ENCODE measurements around the gene MAOA.

Gene MAOA

GRCh38 chrX:43655151-43656004 is 721 bp upstream of the MAOA start:
- H3K56ac ChIP-seq (ENCODE audit: low read length) = peak overlapping the region; percentile 67
- H2BK120ac ChIP-seq (ENCODE audit: low read depth, low read length) = no peak overlapping the region
- peak overlapping the region; percentile 26 for H3K4me3 ChIP-seq (ENCODE audit: low read length)
- DNase-seq = peak; percentile 60
- H3K27ac ChIP-seq (ENCODE audit: low read depth, low read length) = no peak overlapping the region
- no peak overlapping the region for H3K23ac ChIP-seq (ENCODE audit: low read length)
- H2AK5ac ChIP-seq (ENCODE audit: low read length) = no peak overlapping the region
- H3K4me2 ChIP-seq (ENCODE audit: low read length) = peak overlapping the region; percentile 70
- peak overlapping the region; percentile 50 for H3K9ac ChIP-seq (ENCODE audit: low read length)
- no peaks in the 10 kb centered on the region for H3K27me3 ChIP-seq (ENCODE audit: insufficient read depth, low read length, poor library complexity)
- H2BK5ac ChIP-seq (ENCODE audit: low read length) = no peak overlapping the region
- H4K5ac ChIP-seq (ENCODE audit: low read length) = no peak overlapping the region
- H3K4ac ChIP-seq (ENCODE audit: low read depth, low read length) = no peak overlapping the region
- no peak overlapping the region for H2BK15ac ChIP-seq (replicated peaks; ENCODE audit: low read depth)
- H3K79me2 ChIP-seq (ENCODE audit: control insufficient read depth, insufficient read depth, low read length) = no peaks in the 10 kb centered on the region
- H3K18ac ChIP-seq (ENCODE audit: low read length) = no peak overlapping the region
- H3K79me1 ChIP-seq (ENCODE audit: low read length) = no peaks in the 10 kb centered on the region
- no peaks in the 10 kb centered on the region for H3K36me3 ChIP-seq (ENCODE audit: control insufficient read depth, insufficient read depth, low read length)
- no peak overlapping the region for H4K8ac ChIP-seq (ENCODE audit: low read depth, low read length)
- H3K4me1 ChIP-seq (ENCODE audit: control insufficient read depth, low read depth, low read length) = no peaks in the 10 kb centered on the region
- no CpG with 5 or more reads among the region's 51 CpGs for WGBS (ENCODE audit: extremely low coverage, insufficient coverage, low lambda C conversion rate)

GRCh38 chrX:43657671-43658070 is 1.6 kb downstream of the MAOA start:
- Histone ChIP-seq H3K4me3 (ENCODE audit: low read length) (no peak overlapping the region), H3K9ac (ENCODE audit: low read length) (no peak overlapping the region), H3K18ac (ENCODE audit: low read length) (no peak overlapping the region), H3K4ac (ENCODE audit: low read depth, low read length) (no peak overlapping the region), H3K4me1 (ENCODE audit: control insufficient read depth, low read depth, low read length) (no peaks in the 10 kb centered on the region), H3K79me2 (ENCODE audit: control insufficient read depth, insufficient read depth, low read length) (no peaks in the 10 kb centered on the region), H3K4me2 (ENCODE audit: low read length) (no peak overlapping the region), H3K27me3 (ENCODE audit: insufficient read depth, low read length, poor library complexity) (no peaks in the 10 kb centered on the region), H2AK5ac (ENCODE audit: low read length) (no peak overlapping the region), H2BK15ac (replicated peaks; ENCODE audit: low read depth) (no peak overlapping the region), H2BK120ac (ENCODE audit: low read depth, low read length) (no peak overlapping the region), H3K36me3 (ENCODE audit: control insufficient read depth, insufficient read depth, low read length) (no peaks in the 10 kb centered on the region), H3K23ac (ENCODE audit: low read length) (no peak overlapping the region), H3K79me1 (ENCODE audit: low read length) (no peaks in the 10 kb centered on the region), H3K27ac (ENCODE audit: low read depth, low read length) (no peak overlapping the region), H4K5ac (ENCODE audit: low read length) (no peak overlapping the region), H2BK5ac (ENCODE audit: low read length) (no peak overlapping the region), H3K56ac (ENCODE audit: low read length) (no peak overlapping the region), H4K8ac (ENCODE audit: low read depth, low read length) (no peak overlapping the region)
- WGBS (ENCODE audit: extremely low coverage, insufficient coverage, low lambda C conversion rate) = no CpG with 5 or more reads among the region's 1 CpG
- DNase-seq = no peak

- WGBS (ENCODE audit: extremely low coverage, insufficient coverage, low lambda C conversion rate) = no CpG with 5 or more reads among the region's 4 CpGs
- H3K23ac ChIP-seq (ENCODE audit: low read length) = no peak overlapping the region
- H4K8ac ChIP-seq (ENCODE audit: low read depth, low read length) = no peak overlapping the region
- H2BK5ac ChIP-seq (ENCODE audit: low read length) = no peak overlapping the region
- H2AK5ac ChIP-seq (ENCODE audit: low read length) = no peak overlapping the region
- no peak overlapping the region for H2BK120ac ChIP-seq (ENCODE audit: low read depth, low read length)
- H4K5ac ChIP-seq (ENCODE audit: low read length) = no peak overlapping the region
- no peak overlapping the region for H3K4ac ChIP-seq (ENCODE audit: low read depth, low read length)
- H3K79me2 ChIP-seq (ENCODE audit: control insufficient read depth, insufficient read depth, low read length) = no peaks in the 10 kb centered on the region
- H3K4me3 ChIP-seq (ENCODE audit: low read length) = no peak overlapping the region
- no peaks in the 10 kb centered on the region for H3K79me1 ChIP-seq (ENCODE audit: low read length)
- H3K56ac ChIP-seq (ENCODE audit: low read length) = no peak overlapping the region
- no peak overlapping the region for H3K27ac ChIP-seq (ENCODE audit: low read depth, low read length)
- no peak overlapping the region for H3K9ac ChIP-seq (ENCODE audit: low read length)
- H3K36me3 ChIP-seq (ENCODE audit: control insufficient read depth, insufficient read depth, low read length) = no peaks in the 10 kb centered on the region
- no peak for DNase-seq
- H3K18ac ChIP-seq (ENCODE audit: low read length) = no peak overlapping the region
- no peaks in the 10 kb centered on the region for H3K27me3 ChIP-seq (ENCODE audit: insufficient read depth, low read length, poor library complexity)
- no peak overlapping the region for H3K4me2 ChIP-seq (ENCODE audit: low read length)
- H2BK15ac ChIP-seq (replicated peaks; ENCODE audit: low read depth) = no peak overlapping the region
- no peaks in the 10 kb centered on the region for H3K4me1 ChIP-seq (ENCODE audit: control insufficient read depth, low read depth, low read length)
These were observed 5.6 kb downstream of the MAOA start for GRCh38 chrX:43661521-43662240.

GRCh38 chrX:43663173-43663572 is 7.1 kb downstream of the MAOA start:
- WGBS (ENCODE audit: extremely low coverage, insufficient coverage, low lambda C conversion rate) = no CpG with 5 or more reads among the region's 1 CpG
- no peaks in the 10 kb centered on the region for H3K4me1 ChIP-seq (ENCODE audit: control insufficient read depth, low read depth, low read length)

DNA sequence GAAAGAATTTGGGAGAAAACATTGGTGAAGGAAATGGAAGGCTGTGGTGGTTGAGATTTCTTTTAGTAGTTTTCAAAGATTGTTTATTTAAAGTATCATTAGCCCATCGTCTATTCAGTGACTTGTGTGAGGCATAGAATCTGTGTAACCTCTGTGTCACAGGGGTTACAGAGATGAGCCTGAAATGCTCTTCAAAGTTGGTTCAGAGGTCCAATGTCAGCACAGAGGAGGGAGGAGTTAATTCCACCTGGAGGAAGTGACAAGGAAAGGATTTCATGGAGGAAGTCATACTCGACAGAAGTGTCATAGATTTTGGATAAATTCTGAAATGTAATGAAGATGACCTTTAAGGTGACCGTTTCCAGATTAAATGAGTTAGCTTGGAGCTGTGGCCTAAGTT is 8.2 kb downstream of the MAOA start:
- Histone ChIP-seq H3K27ac (ENCODE audit: low read depth, low read length) (no peak overlapping the region), H4K5ac (ENCODE audit: low read length) (no peak overlapping the region), H3K79me2 (ENCODE audit: control insufficient read depth, insufficient read depth, low read length) (no peaks in the 10 kb centered on the region), H2BK120ac (ENCODE audit: low read depth, low read length) (no peak overlapping the region), H3K9ac (ENCODE audit: low read length) (no peak overlapping the region), H3K27me3 (ENCODE audit: insufficient read depth, low read length, poor library complexity) (no peaks in the 10 kb centered on the region), H2BK5ac (ENCODE audit: low read length) (no peak overlapping the region), H3K79me1 (ENCODE audit: low read length) (no peaks in the 10 kb centered on the region), H3K56ac (ENCODE audit: low read length) (no peak overlapping the region), H3K36me3 (ENCODE audit: control insufficient read depth, insufficient read depth, low read length) (no peaks in the 10 kb centered on the region), H3K23ac (ENCODE audit: low read length) (no peak overlapping the region), H3K4ac (ENCODE audit: low read depth, low read length) (no peak overlapping the region), H2BK15ac (replicated peaks; ENCODE audit: low read depth) (no peak overlapping the region), H3K4me3 (ENCODE audit: low read length) (no peak overlapping the region), H3K4me1 (ENCODE audit: control insufficient read depth, low read depth, low read length) (no peaks in the 10 kb centered on the region), H2AK5ac (ENCODE audit: low read length) (no peak overlapping the region), H3K4me2 (ENCODE audit: low read length) (no peak overlapping the region), H4K8ac (ENCODE audit: low read depth, low read length) (no peak overlapping the region), H3K18ac (ENCODE audit: low read length) (no peak overlapping the region)
- no peak for DNase-seq
- WGBS (ENCODE audit: extremely low coverage, insufficient coverage, low lambda C conversion rate) = no CpG with 5 or more reads among the region's 3 CpGs

More at GRCh38 chrX:43663173-43663572, 7.1 kb downstream of the MAOA start:
- peak; percentile 44 for DNase-seq
- no peak overlapping the region for H3K56ac ChIP-seq (ENCODE audit: low read length)
- H4K5ac ChIP-seq (ENCODE audit: low read length) = no peak overlapping the region
- H3K18ac ChIP-seq (ENCODE audit: low read length) = no peak overlapping the region
- H2BK15ac ChIP-seq (replicated peaks; ENCODE audit: low read depth) = no peak overlapping the region
- H2AK5ac ChIP-seq (ENCODE audit: low read length) = no peak overlapping the region
- no peak overlapping the region for H3K4ac ChIP-seq (ENCODE audit: low read depth, low read length)
- H3K4me3 ChIP-seq (ENCODE audit: low read length) = no peak overlapping the region
- H4K8ac ChIP-seq (ENCODE audit: low read depth, low read length) = no peak overlapping the region
- H3K79me1 ChIP-seq (ENCODE audit: low read length) = no peaks in the 10 kb centered on the region
- H3K27ac ChIP-seq (ENCODE audit: low read depth, low read length) = no peak overlapping the region
- H2BK5ac ChIP-seq (ENCODE audit: low read length) = no peak overlapping the region
- H3K79me2 ChIP-seq (ENCODE audit: control insufficient read depth, insufficient read depth, low read length) = no peaks in the 10 kb centered on the region
- H3K4me2 ChIP-seq (ENCODE audit: low read length) = no peak overlapping the region
- H3K9ac ChIP-seq (ENCODE audit: low read length) = no peak overlapping the region
- H3K23ac ChIP-seq (ENCODE audit: low read length) = no peak overlapping the region
- H3K27me3 ChIP-seq (ENCODE audit: insufficient read depth, low read length, poor library complexity) = no peaks in the 10 kb centered on the region
- H3K36me3 ChIP-seq (ENCODE audit: control insufficient read depth, insufficient read depth, low read length) = no peaks in the 10 kb centered on the region
- no peak overlapping the region for H2BK120ac ChIP-seq (ENCODE audit: low read depth, low read length)
